Activated CD8-positive, alpha-beta memory T cell treated with anti-CD3 and anti-CD28 coated beads for 1 hour (primary cell): ENCODE results near the gene ANKLE2.
"Not testable (repeated sequence)": the region's sequence is repeated elsewhere in the genome, so short reads cannot be mapped to it uniquely, and the experiment has no call there.

Experiments
- DNase-seq, 2 donors: peaks; one replicate each; pipeline ENCODE4 v3.0.0-alpha.2; 2020; ENCODE audit warnings: low read depth in 1 of 2; ENCODE audit errors: extremely low read depth in 1 of 2

The ANKLE2 gene

DNA sequence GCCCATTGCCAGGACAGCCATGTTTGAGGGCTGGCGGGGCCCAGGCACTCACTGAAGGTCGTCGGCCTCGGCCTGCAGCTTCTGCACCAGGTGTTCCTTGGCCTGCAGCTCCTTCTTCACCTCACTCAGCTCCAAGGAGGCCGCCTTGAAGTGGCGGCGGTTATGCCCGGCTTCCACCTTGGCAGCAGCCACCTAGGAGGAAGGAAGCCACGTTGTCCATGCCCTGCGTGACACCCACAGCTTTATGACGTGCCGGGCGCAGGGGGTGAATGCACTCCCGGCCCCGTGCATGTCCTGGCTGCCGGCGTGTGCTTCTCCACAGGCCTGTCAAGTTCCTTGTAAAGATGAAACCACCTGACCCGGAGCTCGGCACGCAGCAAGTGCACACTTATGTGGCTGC, 16.0 kb upstream of the ANKLE2 start:
- DNase-seq: no peak

- no peak for DNase-seq
Measured at GRCh38 chr12:132776816-132777568, 15.4 kb upstream of the ANKLE2 start.

DNA sequence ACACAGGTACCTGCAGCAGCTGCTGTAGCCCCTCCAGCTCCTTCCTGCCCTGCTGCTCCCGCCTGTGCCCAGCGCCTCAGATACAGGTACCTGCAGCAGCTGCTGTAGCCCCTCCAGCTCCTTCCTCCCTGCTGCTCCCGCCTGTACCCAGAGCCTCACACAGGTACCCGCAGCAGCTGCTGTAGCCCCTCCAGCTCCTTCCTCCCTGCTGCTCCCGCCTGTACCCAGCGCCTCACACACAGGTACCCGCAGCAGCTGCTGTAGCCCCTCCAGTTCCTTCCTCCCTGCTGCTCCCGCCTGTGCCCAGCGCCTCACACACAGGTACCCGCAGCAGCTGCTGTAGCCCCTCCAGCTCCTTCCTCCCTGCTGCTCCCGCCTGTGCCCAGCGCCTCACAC, 14.6 kb upstream of the ANKLE2 start:
- DNase-seq: not testable (repeated sequence)

DNA sequence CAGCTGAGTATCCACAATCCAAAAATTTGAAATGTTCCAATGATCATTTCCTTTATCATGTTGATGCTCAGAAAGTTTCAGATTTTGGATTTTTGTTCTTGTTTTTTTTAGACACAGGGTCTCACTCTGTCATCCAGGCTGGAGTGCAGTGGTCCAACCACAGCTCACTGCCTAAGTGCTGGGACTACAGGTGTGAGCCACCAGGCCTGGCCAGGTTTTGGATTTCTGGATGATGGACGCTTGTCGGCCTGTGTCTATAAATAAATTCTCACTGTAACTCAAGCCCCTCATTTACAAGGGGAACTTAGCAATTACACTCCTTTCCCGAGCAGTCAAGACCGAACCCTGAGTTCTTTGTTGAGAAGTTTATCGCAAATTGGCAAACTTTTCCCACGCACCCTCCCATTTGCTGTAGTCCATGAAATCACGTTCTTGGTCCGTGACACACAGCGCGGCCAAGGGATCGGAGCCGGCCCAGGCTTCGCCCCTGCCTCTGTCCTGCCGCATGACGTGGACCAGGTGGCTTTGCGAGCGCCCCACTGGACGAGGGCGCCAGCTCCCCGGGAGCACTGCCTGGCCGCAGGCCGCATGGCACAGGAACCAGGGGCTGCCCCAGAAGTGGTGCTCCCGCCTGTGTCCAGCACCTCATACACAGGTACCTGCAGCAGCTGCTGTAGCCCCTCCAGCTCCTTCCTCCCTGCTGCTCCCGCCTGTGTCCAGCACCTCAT, 14.0 kb upstream of the ANKLE2 start:
- DNase-seq: no peak

- DNase-seq: no peak
Measured at GRCh38 chr12:132774646-132775275, 13.1 kb upstream of the ANKLE2 start.

DNA sequence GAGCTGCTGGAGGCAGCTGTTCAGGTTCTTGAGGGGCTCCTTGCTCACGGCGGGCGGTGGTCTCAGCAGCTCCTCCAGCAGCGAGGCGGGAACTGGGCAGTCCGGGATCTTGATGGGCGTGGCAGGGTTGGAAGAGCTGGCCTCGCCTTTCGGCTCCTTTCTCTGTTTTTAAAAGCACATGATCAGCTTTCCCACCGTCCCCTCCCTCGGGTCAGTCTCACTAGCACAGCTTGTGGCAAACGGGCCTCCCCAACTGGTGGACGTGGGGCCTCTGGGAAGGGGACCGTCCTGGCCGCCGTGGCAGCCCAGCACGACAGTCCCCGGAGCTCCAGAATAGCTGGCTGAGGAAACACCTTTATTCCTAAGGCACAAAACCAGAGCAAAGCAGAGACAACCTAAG, 12.5 kb upstream of the ANKLE2 start:
- DNase-seq: no peak

DNA sequence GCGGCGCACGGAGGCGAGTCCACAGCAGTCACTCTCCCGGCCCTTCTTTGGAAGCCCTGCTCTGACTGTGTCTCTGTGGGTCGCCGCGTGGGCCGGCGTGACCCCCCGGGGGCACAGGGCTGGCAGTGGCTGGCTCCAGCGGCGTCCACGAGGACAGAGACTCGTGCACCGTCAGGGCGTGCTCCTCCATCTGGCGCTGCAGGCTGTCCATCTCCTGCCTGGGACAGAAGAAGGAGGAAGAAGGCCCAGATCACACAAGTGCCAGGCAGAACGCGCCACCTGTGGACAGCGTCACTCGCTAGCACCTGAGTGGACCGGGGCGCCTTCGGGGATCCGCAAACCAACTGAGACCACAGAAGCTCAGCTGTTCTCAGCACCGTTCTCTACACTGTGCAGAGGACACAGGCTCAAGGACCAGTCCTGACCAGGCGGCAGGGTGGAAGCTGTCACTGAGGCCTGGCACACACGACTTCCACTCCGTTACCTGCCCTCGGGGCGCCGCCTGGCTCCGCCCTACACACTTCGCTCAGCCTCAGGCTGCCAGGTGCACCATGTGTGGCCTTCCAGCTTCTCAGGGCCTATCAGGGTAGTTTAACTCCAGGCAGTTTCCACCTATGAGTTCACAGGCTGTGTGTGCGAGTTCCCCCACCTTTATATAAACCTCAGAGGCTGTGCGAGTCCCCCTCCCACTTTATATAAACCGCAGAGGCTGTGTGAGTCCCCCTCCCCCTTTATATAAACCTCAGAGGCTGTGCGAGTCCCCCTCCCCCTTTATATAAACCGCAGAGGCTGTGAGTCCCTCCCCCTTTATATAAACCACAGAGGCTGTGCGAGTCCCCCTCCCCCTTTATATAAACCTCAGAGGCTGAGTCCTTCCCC, 11.7 kb upstream of the ANKLE2 start:
- no peak for DNase-seq

DNA sequence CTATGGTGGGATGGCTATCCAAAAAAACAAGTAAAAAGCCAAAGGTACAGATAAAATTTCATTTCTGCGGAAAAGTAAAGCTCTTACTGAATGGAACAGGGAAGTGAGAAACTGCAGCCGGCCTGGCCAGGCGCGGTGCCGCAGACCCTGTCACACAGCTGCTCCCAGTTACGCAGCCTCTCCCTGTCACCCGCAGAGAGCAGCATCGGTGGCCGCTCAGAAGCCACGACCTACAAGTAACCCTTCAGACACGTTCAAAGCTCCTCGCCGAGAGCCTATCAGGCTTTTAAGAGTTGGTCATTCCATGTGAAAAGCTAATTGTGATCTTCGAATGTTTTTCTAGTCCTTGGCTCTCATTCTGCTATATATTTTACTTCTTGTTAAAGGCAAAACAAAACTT, 11.0 kb upstream of the ANKLE2 start:
- DNase-seq: no peak

- no peak for DNase-seq
Measured at GRCh38 chr12:132771126-132771838, 9.7 kb upstream of the ANKLE2 start.

DNA sequence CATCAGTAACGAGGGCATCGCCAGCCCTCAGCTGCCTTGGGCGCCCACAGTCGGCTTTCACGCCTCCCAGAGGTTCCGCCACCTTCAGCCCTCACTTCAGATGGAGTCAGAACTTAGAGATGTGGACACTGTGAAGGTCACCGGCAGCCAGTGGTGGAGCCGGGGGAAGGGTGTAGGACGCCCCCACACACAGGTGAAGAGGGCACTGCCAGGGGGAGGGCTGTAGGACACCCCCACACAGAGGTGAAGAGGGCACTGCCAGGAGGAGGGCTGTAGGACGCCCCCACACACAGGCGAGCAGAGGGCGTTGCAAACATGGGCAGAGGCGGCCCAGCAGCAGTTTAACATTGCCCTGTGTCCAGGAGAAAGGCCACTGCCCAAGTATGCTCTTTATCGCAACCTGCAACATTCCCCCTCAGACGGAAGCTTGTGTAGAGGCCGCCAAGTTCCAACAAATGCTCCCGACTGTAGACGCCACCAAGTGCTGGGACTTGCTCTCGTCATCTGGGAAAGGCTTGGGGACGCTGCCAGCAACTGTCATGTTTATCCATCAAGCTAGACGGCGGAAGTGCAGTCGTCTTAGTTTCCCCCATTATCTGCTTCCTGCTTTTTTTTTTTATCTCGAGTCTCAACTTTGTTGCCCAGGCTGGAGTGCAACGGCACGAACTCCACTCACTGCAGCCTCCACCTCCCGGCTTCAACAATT, 4.9 kb upstream of the ANKLE2 start:
- no peak for DNase-seq

DNA sequence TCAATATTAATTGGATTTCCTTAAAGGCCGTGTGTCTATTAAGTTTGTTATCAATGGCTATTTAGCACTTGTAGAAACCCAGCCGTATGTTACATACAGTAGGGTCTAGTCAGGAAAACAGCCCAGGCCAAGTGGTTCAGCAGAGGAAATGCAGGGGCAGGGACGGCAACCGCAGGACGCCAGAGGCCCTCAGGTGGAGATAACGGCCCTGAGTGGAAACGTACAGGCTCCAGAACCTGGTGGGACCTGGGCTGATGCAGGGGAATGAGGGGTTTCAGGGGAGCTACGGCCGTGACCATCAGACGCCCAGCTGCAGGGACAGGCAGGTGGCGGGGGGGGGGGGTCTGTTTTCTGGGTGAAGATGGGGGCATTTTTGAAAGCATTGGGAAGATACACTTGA, 3.7 kb upstream of the ANKLE2 start:
- no peak for DNase-seq

DNA sequence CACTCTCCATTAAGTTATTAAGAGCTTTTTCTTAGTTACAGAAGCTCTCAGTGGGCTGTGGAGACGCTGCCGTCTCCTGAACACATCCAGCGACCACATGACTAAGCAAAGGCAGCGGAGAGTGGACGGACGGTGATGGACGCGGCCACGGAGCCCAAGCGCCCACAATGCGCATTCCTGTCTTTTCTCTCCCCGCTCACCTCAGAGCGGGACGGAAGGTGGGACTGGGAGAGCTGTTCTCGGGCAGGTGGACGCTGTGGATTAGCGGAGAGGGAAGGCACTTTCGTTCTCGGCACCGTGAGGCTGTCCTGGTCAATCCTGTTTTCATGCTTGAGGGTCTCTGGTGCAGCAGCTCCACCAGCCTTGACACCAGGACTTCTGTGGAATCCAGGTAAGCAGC, 2.6 kb upstream of the ANKLE2 start:
- DNase-seq: no peak

DNA sequence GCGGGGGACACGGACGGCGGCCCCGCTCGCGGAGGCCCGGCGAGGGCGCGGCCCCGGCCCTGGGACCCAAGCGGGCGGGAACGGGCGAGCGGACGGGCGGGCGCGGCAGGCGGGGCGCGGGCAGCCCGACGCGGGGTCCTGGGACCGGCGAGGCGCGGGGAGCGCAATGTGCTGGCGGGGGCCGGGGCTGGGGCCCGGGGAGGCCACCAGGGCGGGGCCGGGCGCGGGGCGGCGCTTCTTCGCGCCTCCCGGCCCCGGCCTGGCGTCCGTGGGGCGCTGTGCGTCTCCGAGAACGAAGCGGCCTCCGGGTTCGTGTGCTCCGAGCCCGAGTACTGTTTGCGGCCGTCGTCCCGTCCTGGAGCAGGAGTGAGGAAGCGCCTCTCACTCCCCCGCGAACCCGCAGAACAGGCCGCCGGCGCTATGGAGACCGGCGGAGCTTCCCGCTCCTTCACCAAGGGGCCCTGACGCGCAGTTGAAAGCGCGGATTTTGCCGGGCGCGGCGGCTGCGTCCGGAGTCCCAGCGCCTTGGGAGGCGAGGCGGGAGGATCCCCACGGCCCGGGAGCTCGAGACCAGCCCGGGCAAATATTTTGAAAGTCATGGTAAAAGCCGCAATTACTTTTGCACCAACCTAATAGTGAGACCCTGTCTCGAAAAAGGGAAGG, 420 bp upstream of the ANKLE2 start:
- peak; percentile 46 to 84 for DNase-seq

- no peak for DNase-seq
Measured at GRCh38 chr12:132759359-132759758, 2.3 kb downstream of the ANKLE2 start.

DNA sequence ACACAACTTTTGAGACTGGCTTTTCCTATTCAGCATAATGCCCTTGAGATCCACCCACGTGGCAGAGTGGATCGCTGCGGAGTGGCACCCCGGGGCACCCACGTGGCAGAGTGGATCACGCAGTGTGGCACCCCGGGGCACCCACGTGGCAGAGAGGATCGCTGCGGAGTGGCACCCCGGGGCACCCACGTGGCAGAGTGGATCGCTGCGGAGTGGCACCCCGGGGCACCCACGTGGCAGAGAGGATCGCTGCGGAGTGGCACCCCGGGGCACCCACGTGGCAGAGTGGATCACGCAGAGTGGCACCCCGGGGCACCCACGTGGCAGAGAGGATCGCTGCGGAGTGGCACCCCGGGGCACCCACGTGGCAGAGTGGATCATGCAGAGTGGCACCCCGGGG, 2.8 kb downstream of the ANKLE2 start:
- not testable (repeated sequence) for DNase-seq

GRCh38 chr12:132754160-132754932, 7.3 kb downstream of the ANKLE2 start:
- DNase-seq: no peak

GRCh38 chr12:132753670-132754069, 8.0 kb downstream of the ANKLE2 start:
- not testable (repeated sequence) for DNase-seq

GRCh38 chr12:132748319-132748718, 13.3 kb downstream of the ANKLE2 start:
- DNase-seq: no peak
